GM12891 (cell line): ENCODE data around the gene DCST2.

ENCODE experiments used
- DNase-seq: peaks from one replicate; pipeline ENCODE4 v3.0.0; 2011; ENCODE audit warnings: low spot score; ENCODE audit not compliant: insufficient read length
- FAIRE-seq: peaks from 2 replicates; lab custom pipeline; 2011; peaks lifted over from hg19 to GRCh38; lab: Jason Lieb, UNC
- PAX5 ChIP-seq: IDR thresholded peaks from 2 replicates; pipeline ENCODE4 v1.6.1; 2011; ENCODE audit warnings: low read length, moderate library complexity, mild to moderate bottlenecking; ENCODE audit not compliant: insufficient read depth, severe bottlenecking
- POLR2A ChIP-seq: IDR thresholded peaks from 2 replicates; pipeline ENCODE4 v1.6.1; 2011; ENCODE audit warnings: low read depth, low read length, control low read depth
- POLR2AphosphoS5 ChIP-seq: IDR thresholded peaks from 2 replicates; pipeline ENCODE4 v1.6.1; 2011; ENCODE audit warnings: low read depth, low read length, control low read depth
- POU2F2 ChIP-seq: IDR thresholded peaks from 2 replicates; pipeline ENCODE4 v1.6.1; 2011; ENCODE audit warnings: low read depth, mild to moderate bottlenecking, control low read depth, low read length, moderate library complexity
- SPI1 ChIP-seq: IDR thresholded peaks from 2 replicates; pipeline ENCODE4 v1.6.1; 2011; ENCODE audit warnings: low read depth, low read length, control low read depth
- TAF1 ChIP-seq: IDR thresholded peaks from 2 replicates; pipeline ENCODE4 v1.6.1; 2011; ENCODE audit warnings: low read depth, low read length, control low read depth

Gene DCST2

DNA sequence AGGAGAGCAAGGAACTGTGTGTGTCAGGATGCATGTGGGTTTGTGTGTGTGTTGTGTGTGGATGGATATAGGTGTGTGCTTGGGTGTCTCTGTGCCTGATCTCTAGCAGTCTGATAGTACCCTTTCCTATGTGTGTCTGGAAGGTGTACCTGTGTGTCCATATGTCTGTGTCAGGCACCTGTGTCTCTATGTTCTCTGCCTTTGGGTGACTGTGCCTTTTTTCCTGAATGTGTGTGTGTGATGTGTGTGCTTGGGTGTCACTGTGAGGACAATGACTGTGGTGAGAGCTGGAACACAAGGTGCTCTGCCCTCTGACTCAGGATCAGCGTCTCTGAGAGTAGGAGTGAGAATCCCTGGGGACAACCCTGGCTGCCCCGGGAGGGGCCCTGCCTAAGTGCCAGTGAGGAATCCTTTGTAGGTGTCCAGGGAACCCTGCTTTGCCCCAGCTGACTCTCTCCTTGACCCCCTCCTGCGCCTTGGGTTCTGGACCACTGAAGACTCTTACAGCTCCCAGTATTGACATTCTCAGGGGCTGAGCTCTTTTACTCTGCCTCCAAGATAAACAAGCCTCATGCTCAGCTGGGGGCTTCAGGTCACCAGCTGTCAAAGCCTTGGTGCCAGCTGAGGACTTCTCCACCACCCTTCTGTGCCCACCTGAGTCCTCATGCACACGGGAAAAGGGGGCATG, 44.3 kb upstream of the DCST2 start:
- DNase-seq = no peak
- FAIRE-seq = peak; percentile 13

DNA sequence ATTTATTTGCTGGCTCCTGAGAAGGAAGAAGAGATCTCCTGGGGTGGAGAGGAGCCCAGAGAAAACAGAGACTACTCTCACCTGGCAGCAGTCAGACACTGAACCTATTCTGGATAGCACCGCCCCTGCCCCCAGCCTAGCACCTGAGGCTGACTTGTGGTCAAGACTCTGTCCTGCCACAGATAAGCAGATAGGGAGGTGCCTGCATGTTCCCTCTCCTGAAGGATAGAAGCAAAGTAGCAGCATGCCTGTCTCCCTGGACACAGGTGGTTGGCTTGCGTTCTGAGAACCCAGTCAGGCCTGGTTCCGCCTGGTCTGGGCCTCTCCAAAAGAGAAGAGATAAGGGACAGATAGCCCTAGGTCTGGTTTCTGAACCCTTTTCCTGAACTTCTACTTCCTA, 43.8 kb upstream of the DCST2 start:
- DNase-seq = no peak
- FAIRE-seq = no peak
- TF ChIP-seq POLR2A = no peak
- no peak for TF ChIP-seq PAX5
- no peak for TF ChIP-seq POU2F2
- TF ChIP-seq TAF1 = no peak
- TF ChIP-seq POLR2AphosphoS5 = no peak

More for the DNA sequence above, 44.3 kb upstream of the DCST2 start:
- TF ChIP-seq POU2F2 (no peak), POLR2A (no peak), SPI1 (no peak), TAF1 (no peak), POLR2AphosphoS5 (no peak), PAX5 (no peak)

DNA sequence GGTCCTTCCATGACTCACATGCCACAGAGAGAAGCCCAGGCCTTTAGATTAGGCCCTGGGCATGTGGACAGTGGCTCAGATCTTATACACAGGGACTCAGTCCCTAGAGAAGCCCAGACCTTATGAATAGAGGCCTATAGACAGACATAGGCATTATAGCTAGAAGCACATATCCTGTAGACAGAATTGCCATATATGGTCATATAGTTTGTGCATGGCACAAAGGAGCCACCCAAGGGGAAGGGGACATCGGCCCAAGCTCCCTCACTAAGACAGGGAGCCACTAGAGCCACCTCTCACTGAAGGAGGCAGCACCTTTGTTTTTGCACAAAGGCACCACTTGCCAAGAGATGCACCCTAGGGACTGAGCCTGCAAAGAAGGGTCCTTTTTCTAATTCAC, 42.8 kb upstream of the DCST2 start:
- no peak for TF ChIP-seq POLR2A
- no peak for TF ChIP-seq SPI1
- no peak for TF ChIP-seq POU2F2
- TF ChIP-seq PAX5 = no peak
- no peak for TF ChIP-seq TAF1
- no peak for TF ChIP-seq POLR2AphosphoS5
- DNase-seq = no peak
- no peak for FAIRE-seq

DNA sequence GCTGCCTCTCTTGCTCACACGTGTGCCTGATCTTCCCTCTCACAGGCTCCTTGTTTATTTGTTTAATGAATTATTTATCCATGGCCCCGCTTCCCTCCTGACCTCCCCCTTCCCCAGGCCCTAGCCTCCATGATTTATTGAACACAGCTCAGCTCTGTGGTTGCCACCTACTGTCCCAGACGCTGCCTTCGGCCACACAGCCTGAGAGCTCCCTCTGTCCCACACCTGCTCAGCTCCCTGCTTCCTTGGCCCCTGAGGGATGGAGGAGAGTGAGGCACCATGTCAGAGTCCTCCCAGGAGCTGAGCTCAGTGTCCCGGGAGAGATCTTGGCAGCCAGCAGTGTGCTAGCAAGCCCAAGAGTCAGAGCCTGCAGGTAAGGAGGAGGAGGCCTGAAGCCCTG, 42.0 kb upstream of the DCST2 start:
- FAIRE-seq (no peak), DNase-seq (no peak)
- TF ChIP-seq PAX5 (no peak), POLR2A (no peak), POU2F2 (no peak), TAF1 (no peak), POLR2AphosphoS5 (no peak), SPI1 (no peak)

DNA sequence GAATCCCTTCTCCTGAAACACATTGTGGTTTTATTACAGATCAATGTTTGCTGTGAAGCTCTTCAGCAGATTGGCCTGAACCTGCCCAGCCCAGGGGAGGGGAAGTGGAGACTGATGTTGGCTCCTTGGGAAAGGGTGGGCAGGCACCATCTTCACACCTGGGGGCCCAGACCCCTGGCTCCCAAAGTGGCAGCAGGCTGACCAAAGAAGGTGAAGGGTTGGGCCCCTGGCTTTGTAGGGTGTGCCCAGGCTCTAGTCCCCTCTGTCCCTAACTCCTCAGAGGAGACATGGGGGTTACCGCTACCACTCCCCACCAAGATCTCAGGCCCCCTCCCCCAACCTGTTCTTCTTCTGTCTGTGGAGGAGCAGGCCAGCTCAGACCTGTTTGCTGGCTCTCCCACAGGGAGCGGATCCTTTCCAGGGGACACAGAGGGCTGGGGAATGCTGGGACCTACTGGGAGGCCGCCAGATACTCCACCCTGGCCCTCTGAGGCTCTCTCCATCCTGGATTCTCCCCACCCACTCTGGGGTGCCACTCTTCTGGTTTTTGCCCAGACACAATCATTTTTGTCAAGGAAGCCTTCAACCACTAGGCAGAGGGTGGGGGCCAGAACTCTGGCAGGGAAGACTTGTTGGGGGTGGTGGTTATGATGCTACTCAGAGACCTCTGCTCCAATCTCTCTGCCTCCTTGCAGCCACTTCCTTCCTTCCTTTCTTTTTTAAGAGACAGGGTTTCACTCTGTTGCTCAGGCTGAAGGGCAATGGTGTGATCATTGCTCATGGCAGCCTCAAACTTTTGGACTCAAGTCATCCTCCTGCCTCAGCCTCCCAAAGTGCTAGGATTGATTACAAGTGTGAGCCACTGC, 40.0 kb upstream of the DCST2 start:
- no peak for TF ChIP-seq POU2F2
- TF ChIP-seq POLR2AphosphoS5 = no peak
- no peak for TF ChIP-seq SPI1
- DNase-seq = no peak
- FAIRE-seq = no peak

DNA sequence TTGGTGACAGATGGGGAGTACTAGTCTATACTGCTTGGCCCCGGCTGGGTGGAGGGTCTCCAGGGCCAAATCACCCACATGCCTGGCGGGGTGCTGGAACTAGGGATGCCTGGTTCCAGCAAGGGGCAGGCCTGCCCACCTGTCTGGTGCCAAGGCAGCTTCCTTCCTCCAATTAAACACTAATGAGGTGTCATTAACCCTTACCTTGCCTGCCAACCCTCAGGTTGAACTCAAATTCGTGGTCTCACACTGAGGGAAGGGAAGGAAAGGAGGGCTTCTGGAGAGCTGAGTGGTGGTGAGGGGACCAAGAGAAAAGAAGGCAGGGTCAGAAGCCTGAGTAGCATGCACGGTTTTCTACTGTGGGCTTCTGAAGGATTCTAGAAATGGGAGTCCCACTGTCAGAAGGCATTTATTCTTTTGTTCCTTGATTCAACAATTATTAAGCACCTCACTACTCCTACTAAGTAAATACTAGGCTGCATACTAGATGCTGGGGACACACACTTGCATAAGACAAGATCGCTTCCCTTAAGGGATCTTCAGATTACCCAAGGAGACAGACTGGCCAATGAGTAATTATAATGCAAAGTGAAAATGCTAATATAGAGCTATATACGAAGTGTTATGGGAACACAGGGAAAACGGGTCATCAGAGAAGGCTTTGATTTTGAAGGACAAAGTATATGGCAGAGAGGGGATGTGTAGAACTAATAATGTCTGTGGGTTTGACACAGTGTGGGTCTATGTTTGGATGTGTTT, 39.1 kb upstream of the DCST2 start:
- DNase-seq (no peak), FAIRE-seq (no peak)
- TF ChIP-seq POU2F2 (no peak), PAX5 (no peak)

DNA sequence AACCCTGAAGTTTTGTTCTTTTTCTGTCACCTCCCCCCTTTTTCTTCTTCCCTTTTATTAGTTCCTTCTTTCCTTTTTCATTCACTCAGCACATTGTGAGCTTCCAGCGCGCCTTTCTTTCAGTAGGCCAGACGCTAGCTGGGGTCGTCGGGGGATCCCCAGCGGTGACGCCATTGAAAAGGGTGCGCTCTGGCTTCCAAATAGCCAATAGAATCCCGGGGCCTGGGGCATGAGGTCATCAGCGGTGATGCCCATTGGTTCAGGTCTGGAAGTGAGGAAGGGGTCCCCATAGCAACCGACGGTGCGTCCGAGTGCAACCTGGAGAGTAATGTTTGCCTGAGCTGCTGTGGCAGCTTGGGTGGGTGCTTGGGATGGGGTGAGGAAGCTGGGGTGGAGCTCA, 38.1 kb upstream of the DCST2 start:
- DNase-seq = no peak
- FAIRE-seq = no peak

DNA sequence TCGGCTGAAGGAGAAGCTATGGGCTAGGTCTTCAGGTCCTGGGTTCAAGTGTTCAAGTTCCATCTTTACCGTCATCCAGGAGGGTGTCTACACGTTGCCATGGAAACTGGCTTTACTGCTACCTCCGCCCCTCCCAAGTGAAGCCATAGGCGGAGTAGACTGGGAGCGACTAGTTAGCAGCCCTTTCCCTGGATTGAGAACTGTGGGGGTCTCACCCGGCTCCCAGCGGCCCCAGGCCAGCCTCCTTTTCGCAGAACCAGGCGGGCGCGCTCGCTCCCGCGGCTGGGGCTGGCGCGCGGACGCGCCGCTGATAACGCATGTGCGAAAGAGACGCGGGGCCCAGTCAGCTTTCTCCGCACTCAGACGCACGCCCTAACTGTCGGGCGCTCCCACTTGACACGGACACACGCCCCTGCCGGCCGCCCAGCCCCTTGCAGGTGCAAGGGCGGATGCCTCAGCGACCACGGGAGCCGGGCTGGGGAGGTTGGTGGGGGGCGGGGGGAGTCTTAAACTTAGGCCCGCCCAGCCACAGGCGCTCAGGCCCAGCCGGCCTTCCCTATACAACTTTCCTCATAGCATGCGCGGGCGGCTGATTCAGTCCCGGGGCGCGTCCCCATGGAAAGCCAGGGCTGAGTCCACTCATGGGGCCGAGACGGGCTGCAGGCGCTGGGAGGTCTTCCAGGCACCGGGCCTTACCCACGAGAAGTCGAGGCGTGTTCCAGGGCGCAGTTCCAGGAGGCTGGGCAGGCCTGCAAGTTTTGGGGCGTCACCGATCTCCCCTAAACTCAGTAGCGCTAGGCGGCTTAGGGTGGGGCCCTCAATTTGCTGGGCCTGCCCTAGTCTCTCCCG, 37.4 kb upstream of the DCST2 start:
- DNase-seq (peak; percentile 85), FAIRE-seq (peak; percentile 77)
- TF ChIP-seq TAF1 (no peak), POLR2AphosphoS5 (no peak), POLR2A (no peak), POU2F2 (no peak), PAX5 (no peak), SPI1 (no peak)

More for the DNA sequence above, 38.1 kb upstream of the DCST2 start:
- TF ChIP-seq TAF1 (no peak), SPI1 (no peak), POLR2AphosphoS5 (no peak), PAX5 (no peak), POU2F2 (no peak), POLR2A (no peak)

DNA sequence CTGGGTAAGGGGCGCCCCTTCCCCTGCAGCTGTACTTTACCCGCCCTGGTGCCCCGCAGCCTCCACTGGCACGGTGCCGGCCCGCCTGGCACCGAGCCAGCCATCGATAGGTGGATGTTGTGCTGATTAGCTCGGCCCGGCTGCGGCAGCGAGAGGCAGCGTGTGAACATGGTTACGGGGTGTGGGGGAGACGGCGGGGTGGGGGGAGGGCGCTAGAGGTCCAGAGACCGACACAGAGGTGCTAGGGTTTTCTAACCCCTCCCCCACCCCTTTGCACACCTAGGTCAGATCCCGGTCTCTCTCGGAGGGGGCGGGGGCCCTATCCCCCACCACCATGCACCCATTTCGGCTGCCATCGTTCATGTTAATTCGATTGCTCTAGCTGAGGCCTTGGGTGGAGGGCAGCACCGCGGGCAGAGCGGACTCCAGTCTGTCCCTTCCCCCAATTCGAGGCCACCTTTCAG, 36.6 kb upstream of the DCST2 start:
- FAIRE-seq = no peak
- no peak for DNase-seq
- no peak for TF ChIP-seq POLR2A
- TF ChIP-seq POLR2AphosphoS5 = no peak
- no peak for TF ChIP-seq POU2F2
- TF ChIP-seq PAX5 = no peak
- TF ChIP-seq TAF1 = no peak
- TF ChIP-seq SPI1 = no peak
